Activated CD4-positive, CD25-positive, alpha-beta regulatory T cell (primary cell): ENCODE results near the gene ADGRA1.
A peak's percentile ranks its signal among the peaks of the same experiment; 100 is the strongest.

Experiments
- DNase-seq, 4 experiments: peaks; one replicate each; lab custom pipeline; 2025; lab: John Stamatoyannopoulos, UW

The ADGRA1 gene

GRCh38 chr10:133096616-133097269, 9.0 kb downstream of the ADGRA1 start:
- no peak for DNase-seq

- DNase-seq: no peak
Measured at GRCh38 chr10:133097418-133097817, 9.7 kb downstream of the ADGRA1 start.

- DNase-seq: no peak
Measured at GRCh38 chr10:133097961-133098360, 10.2 kb downstream of the ADGRA1 start.

- no peak for DNase-seq
Measured at GRCh38 chr10:133098426-133099124, 10.9 kb downstream of the ADGRA1 start.

- no peak for DNase-seq
Measured at GRCh38 chr10:133099571-133099970, 11.8 kb downstream of the ADGRA1 start.

GRCh38 chr10:133100186-133100585, 12.5 kb downstream of the ADGRA1 start:
- no peak for DNase-seq

- DNase-seq: no peak
Measured at GRCh38 chr10:133100706-133101415, 13.1 kb downstream of the ADGRA1 start.

GRCh38 chr10:133101416-133101810, 13.7 kb downstream of the ADGRA1 start:
- no peak for DNase-seq

- DNase-seq: no peak
Measured at GRCh38 chr10:133102415-133103095, 14.8 kb downstream of the ADGRA1 start.

- DNase-seq: no peak
Measured at GRCh38 chr10:133103311-133103910, 15.7 kb downstream of the ADGRA1 start.

GRCh38 chr10:133104068-133104962, 16.6 kb downstream of the ADGRA1 start:
- no peak for DNase-seq

GRCh38 chr10:133104963-133105640, 17.4 kb downstream of the ADGRA1 start:
- no peak for DNase-seq

- DNase-seq: no peak
Measured at GRCh38 chr10:133105686-133106390, 18.1 kb downstream of the ADGRA1 start.

GRCh38 chr10:133106516-133106915, 18.8 kb downstream of the ADGRA1 start:
- no peak for DNase-seq

- DNase-seq: no peak
Measured at GRCh38 chr10:133107442-133107841, 19.7 kb downstream of the ADGRA1 start.

- no peak for DNase-seq
Measured at GRCh38 chr10:133109711-133110110, 22.0 kb downstream of the ADGRA1 start.

- no peak for DNase-seq
Measured at GRCh38 chr10:133110133-133110532, 22.4 kb downstream of the ADGRA1 start.

GRCh38 chr10:133110609-133111275, 23.0 kb downstream of the ADGRA1 start:
- no peak for DNase-seq

GRCh38 chr10:133111640-133112039, 23.9 kb downstream of the ADGRA1 start:
- peak in 1 of 4 experiments; percentile 38 for DNase-seq
